ENCODE measurements around the gene PBX4.

GRCh38 chr19:19532806-19533701, 85.4 kb downstream of the PBX4 start:
- TF ChIP-seq CTCF (IDR thresholded peaks at IDR 0.05) (no peak), POLR2A (IDR thresholded peaks at IDR 0.05) (no peak)

All from heart left ventricle (tissue), 13 donors.